GM23338 (cell line): ENCODE data around the gene GREB1L.

Experiments used
- CREB1 ChIP-seq: fragments of 250-450 bp; sonication (Bioruptor Pico); IDR thresholded peaks from 2 replicates; pipeline ENCODE4 v1.5.0; 2020; ENCODE audit warnings: low read depth, mild to moderate bottlenecking, moderate library complexity
- EZH2 ChIP-seq: fragments of 200-600 bp; sonication (generic); IDR thresholded peaks from one replicate; pipeline ENCODE4 v1.8.0; 2017; ENCODE audit warnings: antibody characterized with exemption, mild to moderate bottlenecking, low read depth; ENCODE audit not compliant: unreplicated experiment
- EZH2phosphoT487 ChIP-seq: fragments of 200-600 bp; sonication (generic); IDR thresholded peaks from one replicate; pipeline ENCODE4 v1.8.1; 2018; ENCODE audit warnings: antibody characterized with exemption; ENCODE audit not compliant: unreplicated experiment
- JUNB ChIP-seq: IDR thresholded peaks from one replicate; pipeline ENCODE4 v1.6.1; 2016; ENCODE audit warnings: antibody characterized with exemption; ENCODE audit not compliant: unreplicated experiment
- NANOG ChIP-seq: IDR thresholded peaks from 2 replicates; pipeline ENCODE4 v1.6.1; 2016; ENCODE audit warnings: antibody characterized with exemption, borderline replicate concordance
- POLR2AphosphoS5 ChIP-seq: IDR thresholded peaks from 2 replicates; pipeline ENCODE4 v1.6.1; 2016; ENCODE audit warnings: antibody characterized with exemption, low read depth
- STAT1 ChIP-seq: IDR thresholded peaks from one replicate; pipeline ENCODE4 v1.6.1; 2016; ENCODE audit warnings: antibody characterized with exemption; ENCODE audit not compliant: unreplicated experiment
- ZNF331 ChIP-seq: fragments of 250-450 bp; sonication (Bioruptor Pico); IDR thresholded peaks from 2 replicates; pipeline ENCODE4 v1.5.0; 2020; ENCODE audit warnings: low read depth, mild to moderate bottlenecking, moderate library complexity
- TF ChIP-seq, protein P1 (sequence below), 2 experiments: fragments of 200-600 bp in 1 of 2; sonication (generic) in 1 of 2; conservative IDR thresholded peaks; 2 replicates each; pipeline versions ENCODE4 v1.5.1 to v1.6.1; 2016 to 2017; ENCODE audit warnings: antibody characterized with exemption in 2 of 2, low read depth in 2 of 2, mild to moderate bottlenecking in 2 of 2, moderate library complexity in 1 of 2
- TF ChIP-seq, protein P2 (sequence below): IDR thresholded peaks from 2 replicates; pipeline ENCODE4 v1.6.1; 2016; ENCODE audit warnings: antibody characterized with exemption
- TF ChIP-seq, protein P3 (sequence below): IDR thresholded peaks from one replicate; pipeline ENCODE4 v1.6.1; 2018; ENCODE audit warnings: antibody characterized with exemption; ENCODE audit not compliant: unreplicated experiment

DNA sequence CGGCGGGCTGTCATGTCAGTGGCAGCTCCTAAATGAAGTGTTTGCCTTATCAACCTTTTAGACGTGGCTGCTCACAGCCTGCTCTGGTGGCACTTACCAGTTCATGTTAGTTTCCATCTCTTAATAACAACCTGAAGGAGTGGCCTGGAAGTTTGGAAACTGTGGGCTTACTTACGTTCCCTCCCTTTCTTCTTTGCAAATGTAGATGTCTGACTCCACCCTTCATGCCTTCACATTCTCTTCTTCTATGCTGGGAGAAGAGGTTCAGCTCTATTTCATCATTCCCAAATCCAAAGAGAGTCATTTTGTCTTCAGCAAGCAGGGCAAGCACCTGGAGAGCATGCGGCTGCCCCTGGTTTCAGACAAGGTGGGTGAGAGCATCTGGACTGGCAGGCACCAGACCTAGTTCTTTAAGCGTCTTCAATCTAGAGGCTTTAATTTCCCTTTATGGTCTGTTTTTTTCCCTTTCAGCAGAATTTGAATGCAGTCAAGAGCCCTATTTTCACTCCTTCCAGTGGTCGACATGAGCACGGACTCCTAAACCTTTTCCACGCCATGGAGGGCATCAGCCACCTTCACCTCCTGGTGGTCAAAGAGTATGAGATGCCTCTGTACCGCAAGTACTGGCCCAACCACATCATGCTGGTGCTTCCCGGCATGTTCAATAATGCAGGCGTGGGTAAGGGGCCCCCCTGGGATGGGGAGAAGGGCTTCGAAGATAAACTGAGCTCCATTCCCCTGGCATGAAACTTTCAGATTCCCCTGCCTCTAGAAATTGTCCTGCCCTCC lies 266.1 kb downstream of the GREB1L start:
- TF ChIP-seq, protein P1, sequence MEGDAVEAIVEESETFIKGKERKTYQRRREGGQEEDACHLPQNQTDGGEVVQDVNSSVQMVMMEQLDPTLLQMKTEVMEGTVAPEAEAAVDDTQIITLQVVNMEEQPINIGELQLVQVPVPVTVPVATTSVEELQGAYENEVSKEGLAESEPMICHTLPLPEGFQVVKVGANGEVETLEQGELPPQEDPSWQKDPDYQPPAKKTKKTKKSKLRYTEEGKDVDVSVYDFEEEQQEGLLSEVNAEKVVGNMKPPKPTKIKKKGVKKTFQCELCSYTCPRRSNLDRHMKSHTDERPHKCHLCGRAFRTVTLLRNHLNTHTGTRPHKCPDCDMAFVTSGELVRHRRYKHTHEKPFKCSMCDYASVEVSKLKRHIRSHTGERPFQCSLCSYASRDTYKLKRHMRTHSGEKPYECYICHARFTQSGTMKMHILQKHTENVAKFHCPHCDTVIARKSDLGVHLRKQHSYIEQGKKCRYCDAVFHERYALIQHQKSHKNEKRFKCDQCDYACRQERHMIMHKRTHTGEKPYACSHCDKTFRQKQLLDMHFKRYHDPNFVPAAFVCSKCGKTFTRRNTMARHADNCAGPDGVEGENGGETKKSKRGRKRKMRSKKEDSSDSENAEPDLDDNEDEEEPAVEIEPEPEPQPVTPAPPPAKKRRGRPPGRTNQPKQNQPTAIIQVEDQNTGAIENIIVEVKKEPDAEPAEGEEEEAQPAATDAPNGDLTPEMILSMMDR (conservative IDR thresholded peaks at IDR 0.05; ENCODE audit: low read depth in 2 of 2) = 0 out of 4 replicates have a peak, but pooled peaks of 1 of the 2 experiments have one; percentile 14
- TF ChIP-seq EZH2 (no peak), POLR2AphosphoS5 (no peak), EZH2phosphoT487 (no peak), JUNB (no peak), ZNF331 (no peak), NANOG (no peak), CREB1 (no peak), STAT1 (no peak)
- TF ChIP-seq, protein P2, sequence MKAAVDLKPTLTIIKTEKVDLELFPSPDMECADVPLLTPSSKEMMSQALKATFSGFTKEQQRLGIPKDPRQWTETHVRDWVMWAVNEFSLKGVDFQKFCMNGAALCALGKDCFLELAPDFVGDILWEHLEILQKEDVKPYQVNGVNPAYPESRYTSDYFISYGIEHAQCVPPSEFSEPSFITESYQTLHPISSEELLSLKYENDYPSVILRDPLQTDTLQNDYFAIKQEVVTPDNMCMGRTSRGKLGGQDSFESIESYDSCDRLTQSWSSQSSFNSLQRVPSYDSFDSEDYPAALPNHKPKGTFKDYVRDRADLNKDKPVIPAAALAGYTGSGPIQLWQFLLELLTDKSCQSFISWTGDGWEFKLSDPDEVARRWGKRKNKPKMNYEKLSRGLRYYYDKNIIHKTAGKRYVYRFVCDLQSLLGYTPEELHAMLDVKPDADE = no peak
- TF ChIP-seq, protein P3, sequence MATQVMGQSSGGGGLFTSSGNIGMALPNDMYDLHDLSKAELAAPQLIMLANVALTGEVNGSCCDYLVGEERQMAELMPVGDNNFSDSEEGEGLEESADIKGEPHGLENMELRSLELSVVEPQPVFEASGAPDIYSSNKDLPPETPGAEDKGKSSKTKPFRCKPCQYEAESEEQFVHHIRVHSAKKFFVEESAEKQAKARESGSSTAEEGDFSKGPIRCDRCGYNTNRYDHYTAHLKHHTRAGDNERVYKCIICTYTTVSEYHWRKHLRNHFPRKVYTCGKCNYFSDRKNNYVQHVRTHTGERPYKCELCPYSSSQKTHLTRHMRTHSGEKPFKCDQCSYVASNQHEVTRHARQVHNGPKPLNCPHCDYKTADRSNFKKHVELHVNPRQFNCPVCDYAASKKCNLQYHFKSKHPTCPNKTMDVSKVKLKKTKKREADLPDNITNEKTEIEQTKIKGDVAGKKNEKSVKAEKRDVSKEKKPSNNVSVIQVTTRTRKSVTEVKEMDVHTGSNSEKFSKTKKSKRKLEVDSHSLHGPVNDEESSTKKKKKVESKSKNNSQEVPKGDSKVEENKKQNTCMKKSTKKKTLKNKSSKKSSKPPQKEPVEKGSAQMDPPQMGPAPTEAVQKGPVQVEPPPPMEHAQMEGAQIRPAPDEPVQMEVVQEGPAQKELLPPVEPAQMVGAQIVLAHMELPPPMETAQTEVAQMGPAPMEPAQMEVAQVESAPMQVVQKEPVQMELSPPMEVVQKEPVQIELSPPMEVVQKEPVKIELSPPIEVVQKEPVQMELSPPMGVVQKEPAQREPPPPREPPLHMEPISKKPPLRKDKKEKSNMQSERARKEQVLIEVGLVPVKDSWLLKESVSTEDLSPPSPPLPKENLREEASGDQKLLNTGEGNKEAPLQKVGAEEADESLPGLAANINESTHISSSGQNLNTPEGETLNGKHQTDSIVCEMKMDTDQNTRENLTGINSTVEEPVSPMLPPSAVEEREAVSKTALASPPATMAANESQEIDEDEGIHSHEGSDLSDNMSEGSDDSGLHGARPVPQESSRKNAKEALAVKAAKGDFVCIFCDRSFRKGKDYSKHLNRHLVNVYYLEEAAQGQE = no peak
